OCI-LY7 (cell line): ENCODE results near the gene AQR.

Experiments used
- EZH2phosphoT487 ChIP-seq: fragments of 200-600 bp; sonication (generic); IDR thresholded peaks from 2 replicates; pipeline ENCODE4 v1.6.1; 2018; ENCODE audit warnings: low read depth, borderline replicate concordance, mild to moderate bottlenecking, mixed run types, antibody characterized with exemption, low read length, moderate library complexity, mixed read lengths
- TF ChIP-seq, protein P1 (sequence below): fragments of 200-600 bp; sonication (generic); conservative IDR thresholded peaks from 2 replicates; pipeline ENCODE4 v1.5.1; 2014; ENCODE audit warnings: mild to moderate bottlenecking, antibody characterized with exemption, low read length, moderate library complexity, mixed read lengths

DNA sequence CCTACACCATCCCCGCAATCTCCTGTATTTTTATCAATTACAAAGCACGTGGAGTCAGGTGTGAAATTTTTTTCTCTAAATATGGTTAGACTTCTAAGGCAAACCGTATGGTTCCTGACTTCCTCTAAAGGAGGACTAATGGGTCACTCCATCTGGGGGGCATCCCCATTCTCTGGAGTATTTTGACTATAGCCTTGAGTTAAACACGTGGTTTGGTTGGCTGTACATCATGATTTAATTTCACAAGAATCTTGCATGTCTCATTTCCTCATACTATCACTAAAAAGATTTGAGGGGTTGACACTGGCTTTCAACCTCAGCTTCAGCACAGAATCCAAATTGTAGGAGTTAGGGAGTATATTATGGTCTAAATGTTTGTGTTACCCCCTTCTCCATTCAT, 43.8 kb upstream of the AQR start:
- TF ChIP-seq, protein P1, sequence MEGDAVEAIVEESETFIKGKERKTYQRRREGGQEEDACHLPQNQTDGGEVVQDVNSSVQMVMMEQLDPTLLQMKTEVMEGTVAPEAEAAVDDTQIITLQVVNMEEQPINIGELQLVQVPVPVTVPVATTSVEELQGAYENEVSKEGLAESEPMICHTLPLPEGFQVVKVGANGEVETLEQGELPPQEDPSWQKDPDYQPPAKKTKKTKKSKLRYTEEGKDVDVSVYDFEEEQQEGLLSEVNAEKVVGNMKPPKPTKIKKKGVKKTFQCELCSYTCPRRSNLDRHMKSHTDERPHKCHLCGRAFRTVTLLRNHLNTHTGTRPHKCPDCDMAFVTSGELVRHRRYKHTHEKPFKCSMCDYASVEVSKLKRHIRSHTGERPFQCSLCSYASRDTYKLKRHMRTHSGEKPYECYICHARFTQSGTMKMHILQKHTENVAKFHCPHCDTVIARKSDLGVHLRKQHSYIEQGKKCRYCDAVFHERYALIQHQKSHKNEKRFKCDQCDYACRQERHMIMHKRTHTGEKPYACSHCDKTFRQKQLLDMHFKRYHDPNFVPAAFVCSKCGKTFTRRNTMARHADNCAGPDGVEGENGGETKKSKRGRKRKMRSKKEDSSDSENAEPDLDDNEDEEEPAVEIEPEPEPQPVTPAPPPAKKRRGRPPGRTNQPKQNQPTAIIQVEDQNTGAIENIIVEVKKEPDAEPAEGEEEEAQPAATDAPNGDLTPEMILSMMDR = no peak
- TF ChIP-seq EZH2phosphoT487 = no peak
